Activated CD4-positive, CD25-positive, alpha-beta regulatory T cell treated with anti-CD3 and anti-CD28 coated beads, Interleukin-2, amount 50 U/mL, for 72 hours (primary cell): ENCODE results near the gene PDE4B.
"Not testable (repeated sequence)": the region's sequence is repeated elsewhere in the genome, so short reads cannot be mapped to it uniquely, and the experiment has no call there.

Experiments used
- DNase-seq: peaks from one replicate; pipeline ENCODE4 v3.0.0; 2021

The PDE4B gene

DNA sequence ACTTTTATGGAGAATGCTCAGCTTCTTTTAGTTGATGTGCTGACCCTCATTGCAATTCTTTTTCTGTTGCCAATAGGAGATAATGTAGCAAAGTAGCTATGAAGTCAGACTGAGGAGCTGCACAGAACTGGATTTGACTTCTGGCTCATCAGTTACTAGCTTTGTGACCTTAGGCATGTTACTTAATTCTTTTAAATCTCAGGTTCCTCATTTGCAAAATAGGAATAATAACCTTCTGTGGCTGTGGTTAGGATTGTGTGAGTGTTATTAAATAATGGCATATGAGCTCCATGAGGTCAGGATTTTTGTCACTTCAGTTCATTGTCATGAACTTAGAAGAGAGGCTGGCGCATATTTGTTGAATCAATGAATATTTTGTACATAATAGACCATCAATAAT, 503.7 kb downstream of the PDE4B start:
- no peak for DNase-seq

GRCh38 chr1:66296951-66297350, 504.3 kb downstream of the PDE4B start:
- no peak for DNase-seq

DNA sequence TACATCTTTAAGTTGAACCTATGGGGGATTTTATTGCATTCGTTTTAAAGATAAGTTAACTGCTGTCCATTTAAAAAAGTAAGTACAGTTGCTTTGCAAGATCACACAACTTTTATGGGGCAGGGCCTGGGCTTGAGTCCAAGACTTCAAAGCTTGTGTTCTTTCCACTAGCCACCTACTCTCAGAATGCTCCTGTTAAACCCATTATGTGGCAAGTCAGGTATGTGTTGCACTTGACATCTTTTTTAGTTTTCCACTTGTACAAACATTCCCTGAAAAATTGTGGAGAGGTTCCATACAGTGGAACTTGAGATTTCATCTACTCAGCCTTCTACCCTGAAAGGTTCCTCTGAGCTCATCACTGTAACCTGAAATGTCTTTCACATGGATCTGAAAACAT, 505.8 kb downstream of the PDE4B start:
- no peak for DNase-seq

DNA sequence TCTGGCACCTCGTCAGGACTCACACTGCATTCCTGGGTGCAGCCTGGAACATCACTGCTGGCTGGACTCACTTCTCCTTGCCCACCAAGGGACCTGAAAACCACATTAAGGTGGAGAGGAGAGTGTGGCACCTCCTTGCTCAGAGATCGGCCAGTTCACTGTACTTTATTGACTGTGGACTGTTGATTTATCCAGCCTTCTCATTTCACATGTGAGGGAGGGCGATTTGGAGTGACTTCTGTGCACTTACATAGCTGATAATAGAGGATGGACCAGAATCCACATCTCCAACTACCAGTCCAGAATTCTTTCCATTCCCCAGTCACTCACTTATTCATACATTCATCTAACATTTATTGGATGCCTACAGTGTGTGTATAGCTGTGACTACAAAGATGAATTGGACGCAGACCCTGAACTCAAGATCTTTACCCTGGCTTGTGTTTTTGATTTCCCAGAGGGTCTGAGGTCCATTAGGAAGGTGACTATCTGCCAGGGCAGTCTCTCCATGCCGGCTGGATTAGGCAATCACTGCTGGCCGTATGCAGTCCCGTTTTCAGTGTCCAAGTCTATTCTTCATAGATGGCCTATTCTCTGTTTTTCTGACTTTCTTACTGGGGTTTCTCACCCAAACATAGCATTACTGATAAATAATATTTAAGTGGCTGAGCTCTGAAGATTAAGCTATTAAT, 507.7 kb downstream of the PDE4B start:
- DNase-seq, result no peak

DNA sequence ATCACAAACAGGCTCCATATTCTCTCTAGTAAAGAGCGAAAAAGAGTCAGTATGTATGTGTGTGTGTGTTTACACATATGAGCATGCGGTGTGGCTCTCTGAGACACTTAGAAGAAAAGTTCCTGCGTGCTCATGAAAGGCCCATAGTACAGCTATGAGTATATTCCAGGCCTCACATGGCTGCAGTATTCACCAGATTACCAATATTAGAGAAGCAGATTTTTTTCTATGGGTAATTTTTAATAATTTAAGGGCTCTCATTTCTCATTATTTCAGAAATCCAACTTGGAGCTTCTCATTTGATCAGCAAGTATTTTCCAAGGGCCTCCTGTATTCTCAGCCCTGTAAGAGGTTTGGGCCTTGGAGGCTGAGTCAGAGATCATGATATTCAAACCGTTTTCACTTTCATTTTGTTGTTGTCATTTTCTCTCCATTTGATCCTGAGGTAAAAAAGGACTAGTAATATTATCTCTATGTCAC, 508.3 kb downstream of the PDE4B start:
- no peak for DNase-seq

DNA sequence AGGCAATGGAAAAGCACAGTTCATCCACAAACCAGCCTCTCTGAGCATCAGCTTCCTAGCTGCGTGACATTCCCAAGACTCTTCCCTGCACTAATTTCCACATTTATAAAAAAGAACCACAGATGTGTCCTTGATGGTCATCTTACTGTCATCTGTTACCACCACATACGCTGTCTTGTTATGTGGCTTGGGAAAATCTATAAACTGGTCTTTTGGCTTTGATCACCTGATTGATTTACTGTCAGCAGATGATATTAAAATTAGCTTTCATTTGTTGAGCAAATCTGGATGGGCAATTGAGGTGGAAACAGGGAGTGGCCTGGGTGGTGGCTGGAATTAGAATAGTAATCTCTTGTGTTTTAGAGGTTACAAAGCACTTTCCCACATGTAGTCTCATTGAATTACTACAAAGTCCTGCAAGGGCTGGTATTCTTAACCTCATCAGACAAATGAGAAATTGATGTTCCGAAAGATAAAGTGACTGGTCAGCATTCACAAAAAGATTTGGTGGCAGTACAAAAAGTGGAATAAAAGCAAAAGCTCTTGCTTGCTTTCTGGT, 509.6 kb downstream of the PDE4B start:
- no peak for DNase-seq

DNA sequence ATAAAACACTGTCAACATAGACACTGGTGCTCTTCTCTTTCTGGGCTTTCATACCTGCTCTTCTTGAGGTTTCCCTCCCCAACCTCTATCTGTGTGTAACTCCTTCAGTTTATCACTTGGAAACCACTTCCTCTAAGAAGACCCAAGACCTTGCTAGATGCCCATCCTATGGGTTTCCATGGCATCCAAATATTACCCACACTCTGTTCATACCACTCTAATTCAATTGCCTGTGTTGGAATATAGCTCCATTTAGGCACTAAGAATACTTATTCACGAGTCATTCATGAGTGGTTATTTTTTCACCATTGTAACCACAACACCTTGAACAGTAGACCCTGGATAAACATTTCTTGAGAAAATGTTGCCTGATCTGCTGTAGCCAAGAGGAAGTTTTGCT, 510.1 kb downstream of the PDE4B start:
- no peak for DNase-seq

- DNase-seq, result no peak
Measured at GRCh38 chr1:66303646-66304045, 511.0 kb downstream of the PDE4B start.

- DNase-seq, result no peak
Measured at GRCh38 chr1:66304128-66304527, 511.4 kb downstream of the PDE4B start.

GRCh38 chr1:66305927-66306326, 513.2 kb downstream of the PDE4B start:
- no peak for DNase-seq

DNA sequence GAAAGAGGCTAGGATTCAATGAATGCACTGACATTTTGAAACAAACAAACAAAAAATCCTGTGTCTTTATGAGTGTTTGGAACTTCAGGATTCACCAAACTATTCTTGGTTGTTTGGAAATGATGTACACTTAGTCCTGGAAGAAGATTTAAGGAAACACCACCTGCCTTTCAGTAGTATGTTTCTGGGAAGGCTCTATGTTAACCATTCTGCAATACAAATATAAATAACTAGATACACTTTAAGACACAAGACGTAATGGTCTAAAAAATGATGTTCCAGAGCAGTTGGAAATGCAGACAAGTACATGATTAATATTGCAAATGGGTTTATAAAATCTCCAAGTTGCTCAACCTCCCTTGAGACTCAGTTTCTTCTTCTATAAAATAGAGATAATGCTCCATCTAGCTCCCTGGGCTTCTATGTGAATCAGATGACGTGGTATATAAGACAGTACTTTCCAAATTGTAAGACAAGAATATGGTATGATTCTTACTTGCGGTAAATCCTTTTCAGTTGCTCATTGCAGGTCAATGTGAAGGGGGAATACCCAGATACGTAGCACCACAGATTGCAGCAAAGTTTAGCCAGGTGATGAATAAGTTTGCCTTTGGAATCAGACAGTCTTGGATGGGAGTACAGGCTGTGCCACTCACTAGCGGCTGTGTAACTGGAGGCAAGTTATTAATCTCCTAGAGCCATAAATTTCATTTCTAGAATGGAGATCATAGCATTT, 516.5 kb downstream of the PDE4B start:
- DNase-seq, result no peak

GRCh38 chr1:66311092-66311491, 518.4 kb downstream of the PDE4B start:
- no peak for DNase-seq

GRCh38 chr1:66311628-66312027, 518.9 kb downstream of the PDE4B start:
- no peak for DNase-seq

GRCh38 chr1:66312271-66312990, 519.7 kb downstream of the PDE4B start:
- DNase-seq, result no peak

GRCh38 chr1:66313429-66313828, 520.7 kb downstream of the PDE4B start:
- no peak for DNase-seq

DNA sequence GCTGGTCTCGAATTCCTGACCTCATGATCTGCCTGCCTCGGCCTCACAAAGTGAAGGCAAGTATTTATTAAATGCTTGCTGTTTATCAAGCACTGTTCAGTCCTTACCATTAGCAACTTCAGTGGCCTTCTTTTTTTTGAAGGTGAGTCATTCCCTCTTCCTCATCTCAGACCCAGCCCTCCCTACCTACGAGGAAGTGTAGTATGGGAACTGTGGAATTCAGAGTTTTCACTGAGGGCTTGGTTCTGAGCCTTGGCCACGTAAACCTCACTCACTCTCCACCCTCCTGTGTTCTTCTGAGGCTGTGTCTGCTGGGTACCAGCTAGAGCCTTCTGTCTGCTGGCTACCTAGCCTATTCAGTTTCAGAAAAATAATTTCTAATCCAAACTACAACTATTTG, 523.0 kb downstream of the PDE4B start:
- no peak for DNase-seq

DNA sequence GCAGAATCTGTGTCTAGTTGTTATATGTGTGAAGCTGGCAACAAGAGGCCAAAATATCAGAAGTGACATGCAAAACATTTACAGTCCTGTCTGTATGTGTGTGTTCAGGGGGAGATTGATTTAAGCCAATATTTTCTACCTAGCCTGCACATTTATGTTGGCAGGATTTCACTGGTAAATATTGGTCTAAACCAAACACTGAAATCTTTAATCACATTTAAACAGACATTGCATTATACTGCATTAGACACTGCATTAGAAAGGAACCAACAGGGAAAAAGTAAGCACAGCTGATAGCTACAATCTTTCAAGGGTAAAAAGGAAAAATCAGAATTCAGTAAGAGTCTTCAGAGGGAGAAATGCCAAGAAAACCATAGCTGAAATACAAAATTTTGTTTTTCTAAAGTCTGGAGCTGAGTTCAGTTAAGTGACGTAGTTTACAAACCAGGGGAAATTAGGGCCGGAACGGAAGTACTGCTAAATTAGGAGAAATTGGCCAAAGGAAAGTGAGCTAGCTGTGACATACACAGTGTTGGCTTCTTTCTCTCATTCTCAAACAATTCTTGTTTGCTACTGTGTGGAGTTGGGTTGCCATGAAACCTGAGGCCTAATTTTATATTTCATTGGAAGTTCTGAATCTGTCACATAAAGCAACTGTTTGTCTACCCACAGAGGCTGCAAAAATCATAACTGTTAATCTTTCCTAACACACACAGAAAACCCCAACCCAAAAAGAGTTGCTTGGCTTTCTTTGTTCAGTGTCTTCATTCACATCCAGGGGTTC, 524.0 kb downstream of the PDE4B start:
- no peak for DNase-seq

DNA sequence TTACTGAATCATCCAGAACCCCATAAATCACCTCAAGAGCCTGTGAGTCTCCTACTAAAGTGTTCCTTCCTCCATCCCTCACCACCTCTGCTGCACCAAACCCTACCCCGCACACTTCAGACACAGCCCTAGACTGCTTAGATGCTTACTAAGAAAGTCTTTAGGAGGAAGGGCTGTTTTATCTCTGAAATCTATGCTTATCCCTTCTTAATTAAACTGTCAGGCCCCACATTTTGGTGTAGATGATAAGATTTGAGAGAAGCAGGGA, 524.5 kb downstream of the PDE4B start:
- DNase-seq, result no peak

GRCh38 chr1:66320231-66320630, 527.5 kb downstream of the PDE4B start:
- DNase-seq, result no peak

- not testable (repeated sequence) for DNase-seq
Measured at GRCh38 chr1:66322462-66322861, 529.8 kb downstream of the PDE4B start.

DNA sequence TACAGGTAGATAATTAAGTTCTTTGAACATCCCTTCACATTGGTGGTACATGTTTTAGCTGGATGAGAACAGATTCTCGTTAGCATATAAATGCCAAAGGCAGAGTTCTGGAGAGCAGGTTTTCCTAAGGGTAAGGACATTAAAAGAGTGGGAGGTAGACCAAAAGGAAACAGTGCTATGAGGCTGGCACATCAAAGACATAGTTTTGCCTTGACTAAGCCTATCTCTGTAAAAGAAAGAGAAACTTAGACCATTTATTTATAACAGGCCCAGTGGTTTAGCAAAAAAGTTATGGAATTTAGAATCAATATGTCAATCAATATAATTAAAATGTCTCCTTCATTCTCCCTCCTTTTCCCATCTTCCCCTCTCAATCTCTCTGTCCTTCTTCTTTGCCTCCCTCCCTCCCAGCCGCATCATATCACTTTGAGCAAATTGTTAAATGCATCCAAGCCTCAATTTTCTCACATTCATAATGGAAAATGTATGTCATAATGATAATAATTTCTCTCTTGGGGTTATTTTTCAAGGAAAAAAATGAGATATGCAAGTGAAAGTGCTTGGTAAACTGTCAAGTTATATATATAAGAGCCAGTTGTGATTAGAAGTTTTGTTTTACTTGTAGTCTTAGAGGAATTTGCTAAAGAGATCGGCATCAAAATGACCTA, 531.4 kb downstream of the PDE4B start:
- DNase-seq, result no peak

GRCh38 chr1:66325594-66326380, 533.1 kb downstream of the PDE4B start:
- DNase-seq, result no peak
